HepG2 (cell line): ENCODE measurements around the gene PKNOX2. TPM values are rescaled to one million over a fixed set of nuclear protein-coding genes. Genes with fewer than 3 reads are reported as not detected.

Source experiments
- ATAC-seq: fragments of 200-7000 bp; cut with Tn5 transposase; 3 replicates; pipeline ENCODE4 v1.9.1; 2020; ENCODE audit warnings: mild to moderate bottlenecking, moderate library complexity
- BruUV-seq: library from RNA; stranded (reverse); fragments of 400-500 nt; replicated peaks from 2 replicates; lab custom pipeline; 2021; lab: Mats Ljungman, UMichigan
- CTCF ChIA-PET: fragments of 300-600 bp; formaldehyde crosslinking; extraction: SDS; loops from one replicate; lab custom pipeline; 2021; ENCODE audit warnings: low total read pairs, inconsistent platforms, low intra/inter-chr PET ratio; lab: Yijun Ruan, JAX
- POLR2A ChIA-PET: fragments of 350-600 bp; sonication (Branson Sonifier 250); formaldehyde crosslinking; loops from one replicate; lab custom pipeline; 2020; ENCODE audit warnings: antibody characterized with exemption, inconsistent platforms; lab: Yijun Ruan, JAX
- DNase-seq: peaks from one replicate; pipeline ENCODE4 v3.0.0-alpha.2; 2015; ENCODE audit warnings: low spot score
- FAIRE-seq: peaks from 3 replicates; lab custom pipeline; 2011; peaks lifted over from hg19 to GRCh38; lab: Jason Lieb, UNC
- H2AFZ ChIP-seq: one replicate; pipeline ENCODE4 v1.6.1; 2011; ENCODE audit warnings: low read length, inconsistent platforms
- H3K27ac ChIP-seq: fragments of 300-600 bp; 3 replicates; pipeline ENCODE4 v1.8.0; 2011; ENCODE audit warnings: mixed run types, mild to moderate bottlenecking, mixed read lengths, low read length, inconsistent platforms; ENCODE audit not compliant: insufficient read depth; ENCODE audit errors: extremely low read length
- H3K27me3 ChIP-seq, 2 experiments: fragments of 200-600 bp in 1 of 2; 2 replicates in 1 of 2; 3 replicates in 1 of 2; pipeline versions ENCODE4 v1.6.0 to v1.8.0; 2011; ENCODE audit warnings: low read length in 2 of 2, mild to moderate bottlenecking in 2 of 2, moderate library complexity in 2 of 2, inconsistent platforms in 1 of 2; ENCODE audit not compliant: insufficient read depth in 2 of 2, control insufficient read depth in 1 of 2
- H3K36me3 ChIP-seq, 2 experiments: fragments of 200-600 bp in 1 of 2; replicated peaks in 1 of 2; 2 replicates in 1 of 2; 3 replicates in 1 of 2; pipeline versions ENCODE4 v1.5.1 to v1.8.0; 2011; ENCODE audit warnings: low read length in 2 of 2, inconsistent platforms in 1 of 2; ENCODE audit not compliant: insufficient read depth in 2 of 2, control insufficient read depth in 1 of 2
- H3K4me1 ChIP-seq: 2 replicates; pipeline ENCODE4 v1.5.1; 2012; ENCODE audit warnings: low read length, inconsistent platforms; ENCODE audit not compliant: insufficient read depth
- H3K4me2 ChIP-seq: 2 replicates; pipeline ENCODE4 v1.6.0; 2011; ENCODE audit warnings: low read depth, low read length, inconsistent platforms
- H3K4me3 ChIP-seq, 3 experiments: fragments of 200-600 bp in 1 of 3; sonication (generic), shearing (Covaris generic) in 1 of 3; replicated peaks in 1 of 3; 2 replicates each; pipeline ENCODE4 v1.5.1; 2011 to 2016; ENCODE audit warnings: low read length in 3 of 3, inconsistent platforms in 2 of 3, low read depth in 2 of 3, mild to moderate bottlenecking in 2 of 3, control low read depth in 1 of 3, mixed read lengths in 1 of 3; ENCODE audit not compliant: insufficient read depth in 1 of 3
- H3K79me2 ChIP-seq: one replicate; pipeline ENCODE4 v1.6.1; 2011; ENCODE audit warnings: low read length, inconsistent platforms; ENCODE audit not compliant: insufficient read depth
- H3K9ac ChIP-seq: 2 replicates; pipeline ENCODE4 v1.6.0; 2011; ENCODE audit warnings: mild to moderate bottlenecking, low read depth, low read length, inconsistent platforms; ENCODE audit not compliant: insufficient read depth
- H3K9me3 ChIP-seq: 2 replicates; pipeline ENCODE4 v1.5.1; 2012; ENCODE audit warnings: mild to moderate bottlenecking, low read length
- H4K20me1 ChIP-seq: 2 replicates; pipeline ENCODE4 v1.6.0; 2011; ENCODE audit warnings: inconsistent platforms, mild to moderate bottlenecking, low read length, moderate library complexity; ENCODE audit not compliant: insufficient read depth
- CHD2 ChIP-seq: IDR thresholded peaks from 2 replicates; pipeline ENCODE4 v1.6.1; 2011; ENCODE audit warnings: low read depth, low read length, improper control_type of control experiment
- CHD4 ChIP-seq: fragments of 200-600 bp; sonication (generic); IDR thresholded peaks from 2 replicates; pipeline ENCODE4 v1.7.0; 2017; ENCODE audit warnings: mild to moderate bottlenecking, low read length, borderline replicate concordance
- IKZF4 ChIP-seq: sonication (generic); formaldehyde crosslinking; IDR thresholded peaks from 2 replicates; pipeline ENCODE4 v1.5.1; 2020; ENCODE audit warnings: borderline replicate concordance, mild to moderate bottlenecking, low read depth, missing genetic modification reagents; ENCODE audit errors: not compliant biosample characterization
- NR2F6 ChIP-seq, 2 experiments: IDR thresholded peaks; 2 replicates each; pipeline ENCODE4 v1.6.1; 2016; ENCODE audit warnings: antibody characterized with exemption in 1 of 2, mild to moderate bottlenecking in 1 of 2
- ONECUT2 ChIP-seq: sonication (generic); formaldehyde crosslinking; IDR thresholded peaks from 2 replicates; pipeline ENCODE4 v1.4.0; 2020; ENCODE audit warnings: missing genetic modification reagents
- PCBP1 ChIP-seq: fragments of 200-400 bp; formaldehyde crosslinking; IDR thresholded peaks from 2 replicates; pipeline ENCODE4 v1.6.1; 2017; ENCODE audit warnings: mild to moderate bottlenecking, low read depth, low read length, borderline replicate concordance
- REXO4 ChIP-seq: sonication (generic); formaldehyde crosslinking; IDR thresholded peaks from 2 replicates; pipeline ENCODE4 v1.8.0; 2022; ENCODE audit warnings: missing genetic modification reagents, mild to moderate bottlenecking, borderline replicate concordance
- RFX5 ChIP-seq: IDR thresholded peaks from 2 replicates; pipeline ENCODE4 v1.6.1; 2011; ENCODE audit warnings: low read depth, low read length, improper control_type of control experiment
- SMAD1 ChIP-seq: sonication (generic); formaldehyde crosslinking; IDR thresholded peaks from 2 replicates; pipeline ENCODE4 v1.4.0; 2020; ENCODE audit warnings: missing genetic modification reagents, low read depth, mild to moderate bottlenecking, borderline replicate concordance
- SMC3 ChIP-seq: IDR thresholded peaks from 2 replicates; pipeline ENCODE4 v1.6.1; 2011; ENCODE audit warnings: low read length, improper control_type of control experiment
- TAF1 ChIP-seq: sonication (generic); formaldehyde crosslinking; IDR thresholded peaks from 2 replicates; pipeline ENCODE4 v1.4.0; 2020; ENCODE audit warnings: missing genetic modification reagents
- ZBTB1 ChIP-seq: sonication (generic); formaldehyde crosslinking; IDR thresholded peaks from 2 replicates; pipeline ENCODE4 v1.4.0; 2020; ENCODE audit warnings: missing genetic modification reagents, borderline replicate concordance
- ZNF138 ChIP-seq: sonication (generic); formaldehyde crosslinking; IDR thresholded peaks from 2 replicates; pipeline ENCODE4 v1.5.0; 2020; ENCODE audit warnings: mild to moderate bottlenecking, low read depth, missing genetic modification reagents
- ZNF296 ChIP-seq: sonication (generic); formaldehyde crosslinking; conservative IDR thresholded peaks from 2 replicates; pipeline ENCODE4 v1.5.0; 2020; ENCODE audit warnings: mild to moderate bottlenecking, missing genetic modification reagents
- ZNF30 ChIP-seq: sonication (generic); formaldehyde crosslinking; IDR thresholded peaks from 2 replicates; pipeline ENCODE4 v1.5.0; 2020; ENCODE audit warnings: mild to moderate bottlenecking, missing genetic modification reagents
- ZNF556 ChIP-seq: sonication (generic); formaldehyde crosslinking; IDR thresholded peaks from 2 replicates; pipeline ENCODE4 v1.4.0; 2020; ENCODE audit warnings: mild to moderate bottlenecking, missing genetic modification reagents, borderline replicate concordance
- ZNF652 ChIP-seq: IDR thresholded peaks from 2 replicates; pipeline ENCODE4 v1.6.1; 2016; ENCODE audit warnings: low read depth, borderline replicate concordance
- ZNF709 ChIP-seq: sonication (generic); formaldehyde crosslinking; IDR thresholded peaks from 2 replicates; pipeline ENCODE4 v1.5.0; 2020; ENCODE audit warnings: mild to moderate bottlenecking, missing genetic modification reagents
- ZNF879 ChIP-seq: sonication (generic); formaldehyde crosslinking; IDR thresholded peaks from 2 replicates; pipeline ENCODE4 v1.8.1; 2023; ENCODE audit warnings: missing genetic modification reagents
- WGBS: methylation state at CpG from one replicate; pipeline ENCODE4 v1.1.6; 2017; ENCODE audit warnings: low lambda C conversion rate; 5-methylcytosine and 5-hydroxymethylcytosine counted together
- in situ Hi-C: cut with HindIII; loops from 2 replicates; pipeline ENCODE4 v1.10.0; 2017; ENCODE audit warnings: low pct_unique_long_range_greater_than_20kb; ENCODE audit not compliant: extremely low pct_ligation_motif_present
- intact Hi-C: fragments of 100-400 bp; cut with micrococcal nuclease; formaldehyde crosslinking; loops from one replicate; pipeline ENCODE4 v1.10.0; 2022; ENCODE audit not compliant: unreplicated experiment
- polyA plus RNA-seq, 8 experiments: library from polyadenylated mRNA; depleted of rRNA in 3 of 8; stranded (reverse) in 7 of 8; unstranded in 1 of 8; fragments of >200 nt; fragmentation: Illumina TruSeq in 4 of 8; extraction: Trizol in 4 of 8; gene quantifications; 2 replicates each; pipeline versions ENCODE4 v1.2.1 to v1.2.3, GENCODE V29; 2011 to 2016; ENCODE audit warnings: low read depth in 4 of 8, missing spikeins in 1 of 8, mixed read lengths in 1 of 8; ENCODE audit not compliant: insufficient read depth in 1 of 8
- total RNA-seq, 5 experiments: library from RNA; depleted of rRNA; stranded (reverse); fragments of >200 nt; fragmentation: Illumina TruSeq; extraction: Trizol; gene quantifications; 2 replicates each; pipeline ENCODE4 v1.2.3, GENCODE V29; 2016; ENCODE audit warnings: low read depth in 1 of 5

PKNOX2 gene
- total and polyA plus RNA-seq, 2 of the 13 experiments (the other 11 are each of a cell fraction or from before 2014, with no cell fraction given): not detected

DNA sequence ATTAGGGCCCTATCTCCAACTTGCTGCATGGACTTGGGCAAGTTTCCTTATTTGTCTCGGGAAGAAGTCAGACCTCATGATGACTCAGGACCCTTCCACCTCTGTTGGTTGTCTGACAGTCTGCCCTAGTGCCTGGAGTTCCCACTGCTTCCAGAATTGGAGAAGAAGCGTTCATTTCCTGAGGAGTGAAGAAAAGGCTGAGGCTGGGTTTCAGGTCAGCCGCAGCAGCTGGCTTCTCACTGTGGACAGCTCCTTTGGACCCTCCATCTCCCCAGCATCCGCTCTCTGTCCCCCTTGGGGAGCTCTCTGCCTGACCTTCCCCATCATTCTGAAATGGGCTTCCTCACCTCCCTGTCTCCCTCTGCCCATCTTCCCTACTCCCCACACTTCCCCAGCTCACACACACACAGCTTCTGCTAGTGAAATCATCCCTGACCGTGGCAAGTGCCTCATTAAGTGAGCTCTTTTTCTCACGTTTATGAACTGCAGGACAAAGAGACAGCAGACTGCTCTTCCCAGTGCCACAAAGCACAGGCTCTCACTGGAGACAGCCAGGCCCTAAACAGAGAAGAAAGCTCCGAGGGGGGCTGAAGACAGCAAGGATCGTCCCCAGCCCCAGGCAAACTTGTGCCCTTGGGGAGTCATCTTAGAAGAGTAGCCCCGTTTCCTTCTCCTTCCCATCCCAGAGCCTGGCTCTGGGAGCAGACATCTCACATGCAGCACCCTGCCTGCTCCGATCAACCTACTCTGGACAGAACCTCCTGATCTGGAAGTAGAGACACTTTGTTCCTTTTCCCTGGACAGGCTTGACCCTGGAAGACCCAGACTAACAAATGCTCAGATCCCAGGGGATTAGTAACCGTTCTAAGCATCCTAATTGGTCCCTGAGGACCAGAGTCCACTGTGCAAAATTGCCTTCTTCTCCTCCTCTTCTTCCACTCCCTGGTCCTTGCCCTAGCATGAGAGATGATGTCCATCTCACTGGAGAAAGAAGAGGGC lies 173.6 kb downstream of the PKNOX2 start:
- peaks cover 0 to 17% of the 10 kb centered on the region in 2 experiments; a peak in 4 of 5 replicates for H3K27me3 ChIP-seq
- H3K79me2 ChIP-seq: no peaks in the 10 kb centered on the region
- no peaks in the 10 kb centered on the region for H4K20me1 ChIP-seq
- no peaks in the 10 kb centered on the region for H3K9me3 ChIP-seq
- DNase-seq: no peak
- POLR2A ChIA-PET: no interaction called here
- no peaks in the 10 kb centered on the region for H3K4me1 ChIP-seq
- no peak for FAIRE-seq
- no peak for ATAC-seq
- 12% methylated on average over 9 of the region's 11 CpGs for WGBS
- in situ Hi-C loops: no loop called here
- CTCF ChIA-PET: no interaction called here
- no TSS peak for BruUV-seq
- no peak overlapping the region for H3K9ac ChIP-seq
- H3K4me2 ChIP-seq: no peak overlapping the region
- no peak overlapping the region for H2AFZ ChIP-seq
- no peak overlapping the region for H3K27ac ChIP-seq
- no peak overlapping the region for H3K4me3 ChIP-seq
- TF ChIP-seq CHD2: no peak
- TF ChIP-seq ZBTB1 (CRISPR knock-in tag): no peak
- no peak for TF ChIP-seq ZNF30 (CRISPR knock-in tag)
- no peak for TF ChIP-seq SMC3
- no peak for TF ChIP-seq RFX5
- no peak for TF ChIP-seq REXO4 (CRISPR knock-in tag)
- TF ChIP-seq PCBP1: no peak
- no peak for TF ChIP-seq ZNF879
- TF ChIP-seq ONECUT2 (CRISPR knock-in tag): no peak
- TF ChIP-seq IKZF4: no peak
- no peak for TF ChIP-seq ZNF296 (CRISPR knock-in tag)
- TF ChIP-seq SMAD1 (CRISPR knock-in tag): no peak
- TF ChIP-seq ZNF709 (CRISPR knock-in tag): no peak
- TF ChIP-seq TAF1 (CRISPR knock-in tag): no peak
- TF ChIP-seq NR2F6 (IDR thresholded peaks at IDR 0.05): no peak
- TF ChIP-seq NR2F6 (CRISPR knock-in tag; IDR thresholded peaks at IDR 0.05): no peak
- no peak for TF ChIP-seq CHD4
- no peak for TF ChIP-seq ZNF556 (CRISPR knock-in tag)
- TF ChIP-seq ZNF138 (CRISPR knock-in tag): no peak
- TF ChIP-seq ZNF652 (CRISPR knock-in tag): no peak
- TF ChIP-seq, all 625 proteins: peak for 0
- intact Hi-C loops: no loop called here
- H3K36me3 ChIP-seq: no peaks in the 10 kb centered on the region
